Measurements from ENCODE around the gene VWA7.

Gene VWA7

DNA sequence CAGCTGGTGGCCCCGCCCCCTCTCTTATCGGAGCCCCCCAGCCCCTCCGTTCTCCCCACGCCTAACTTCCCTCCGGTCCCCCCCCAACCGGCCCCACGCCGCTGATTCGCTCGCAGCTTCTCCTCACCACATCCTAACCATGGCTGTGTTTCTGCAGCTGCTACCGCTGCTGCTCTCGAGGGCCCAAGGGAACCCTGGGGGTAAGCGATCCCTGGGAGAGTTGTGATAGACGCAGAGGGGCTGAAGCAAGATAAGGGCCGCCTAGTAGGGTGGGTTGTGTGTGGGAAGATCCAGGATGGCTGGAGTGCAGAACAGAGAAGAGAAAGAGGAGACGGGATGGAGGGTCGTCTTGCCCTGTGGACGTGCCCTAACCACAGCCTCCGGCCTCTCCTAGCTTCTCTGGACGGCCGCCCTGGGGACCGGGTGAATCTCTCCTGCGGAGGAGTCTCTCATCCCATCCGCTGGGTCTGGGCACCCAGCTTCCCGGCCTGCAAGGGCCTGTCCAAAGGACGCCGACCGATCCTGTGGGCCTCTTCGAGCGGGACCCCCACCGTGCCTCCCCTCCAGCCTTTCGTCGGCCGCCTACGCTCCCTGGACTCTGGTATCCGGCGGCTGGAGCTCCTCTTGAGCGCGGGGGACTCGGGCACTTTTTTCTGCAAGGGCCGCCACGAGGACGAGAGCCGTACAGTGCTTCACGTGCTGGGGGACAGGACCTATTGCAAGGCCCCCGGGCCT, 53.7 kb downstream of the VWA7 start, which contains the start of gene MPIG6B:
TSS of gene MPIG6B (plus strand) at position 129 of the 735 bp plus-strand sequence. CDS start at position 140, 11 bp downstream.
- H3K4me3 ChIP-seq (replicated peaks; ENCODE audit: low read depth, low read length): no peak within 1 kb of the TSS
- no peaks in the 10 kb centered on the region for H3K27me3 ChIP-seq (replicated peaks; ENCODE audit: control insufficient read depth, insufficient read depth, low read length)
- H3K36me3 ChIP-seq (ENCODE audit: control insufficient read depth, insufficient read depth, low read length): no peaks in the 10 kb centered on the region
- DNase-seq (ENCODE audit: extremely low read depth, insufficient read length): no peak
- TF ChIP-seq CTCF (IDR thresholded peaks at IDR 0.05; ENCODE audit: insufficient read depth, low read length, poor library complexity, severe bottlenecking): no peak

GRCh38 chr6:31722173-31722572, 55.0 kb downstream of the VWA7 start:
- Histone ChIP-seq H3K36me3 (ENCODE audit: control insufficient read depth, insufficient read depth, low read length) (no peaks in the 10 kb centered on the region), H3K4me3 (replicated peaks; ENCODE audit: low read depth, low read length) (no peak overlapping the region), H3K27me3 (replicated peaks; ENCODE audit: control insufficient read depth, insufficient read depth, low read length) (no peaks in the 10 kb centered on the region; the same call in 1 of the 2 replicates)
- DNase-seq (ENCODE audit: extremely low read depth, insufficient read length): no peak
- no peak for TF ChIP-seq CTCF (IDR thresholded peaks at IDR 0.05; ENCODE audit: insufficient read depth, low read length, poor library complexity, severe bottlenecking)

DNA sequence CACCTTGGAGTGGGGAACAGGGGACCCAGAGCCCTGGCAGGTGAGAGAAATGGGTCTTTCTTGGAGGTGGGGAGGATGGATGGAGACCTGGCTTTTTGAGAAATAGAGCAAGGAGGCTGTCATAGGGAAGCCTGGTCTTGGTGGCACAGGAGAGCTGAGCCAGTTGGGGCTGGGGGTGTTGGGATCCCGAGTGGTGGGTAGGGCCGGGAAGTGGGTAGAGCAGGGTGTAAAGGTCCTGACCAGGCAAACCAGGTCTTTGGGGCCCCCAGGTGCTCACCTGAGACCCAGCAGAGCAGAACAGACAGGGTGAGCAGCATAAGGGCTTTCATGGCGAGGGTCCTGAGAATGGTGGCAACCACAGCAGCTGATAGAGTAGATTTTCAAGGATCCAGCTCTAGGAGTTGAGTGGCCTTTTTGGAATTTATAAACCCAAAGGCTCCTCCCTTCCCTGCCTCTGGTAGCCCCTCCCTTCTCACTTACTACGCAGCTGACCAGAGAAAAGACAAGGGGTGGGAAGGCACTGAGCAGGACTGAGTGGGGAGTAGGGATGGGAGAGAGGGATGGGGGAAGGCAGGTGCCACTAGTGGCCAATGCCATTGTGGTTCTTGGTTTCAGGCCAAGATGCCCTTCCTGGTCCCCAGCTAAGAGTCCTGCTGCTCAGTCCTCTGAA, 55.6 kb downstream of the VWA7 start, which contains the start of gene LY6G6C:
TSS of gene LY6G6C (minus strand) at position 396 of the 670 bp plus-strand sequence. CDS start at position 329, 67 bp downstream.
- no peak for TF ChIP-seq CTCF (IDR thresholded peaks at IDR 0.05; ENCODE audit: insufficient read depth, low read length, poor library complexity, severe bottlenecking)
- DNase-seq (ENCODE audit: extremely low read depth, insufficient read length): no peak
- Histone ChIP-seq H3K36me3 (ENCODE audit: control insufficient read depth, insufficient read depth, low read length) (no peaks in the 10 kb centered on the region), H3K4me3 (replicated peaks; ENCODE audit: low read depth, low read length) (no peak within 1 kb of the TSS), H3K27me3 (replicated peaks; ENCODE audit: control insufficient read depth, insufficient read depth, low read length) (no peaks in the 10 kb centered on the region; the same call in 1 of the 2 replicates)

DNA sequence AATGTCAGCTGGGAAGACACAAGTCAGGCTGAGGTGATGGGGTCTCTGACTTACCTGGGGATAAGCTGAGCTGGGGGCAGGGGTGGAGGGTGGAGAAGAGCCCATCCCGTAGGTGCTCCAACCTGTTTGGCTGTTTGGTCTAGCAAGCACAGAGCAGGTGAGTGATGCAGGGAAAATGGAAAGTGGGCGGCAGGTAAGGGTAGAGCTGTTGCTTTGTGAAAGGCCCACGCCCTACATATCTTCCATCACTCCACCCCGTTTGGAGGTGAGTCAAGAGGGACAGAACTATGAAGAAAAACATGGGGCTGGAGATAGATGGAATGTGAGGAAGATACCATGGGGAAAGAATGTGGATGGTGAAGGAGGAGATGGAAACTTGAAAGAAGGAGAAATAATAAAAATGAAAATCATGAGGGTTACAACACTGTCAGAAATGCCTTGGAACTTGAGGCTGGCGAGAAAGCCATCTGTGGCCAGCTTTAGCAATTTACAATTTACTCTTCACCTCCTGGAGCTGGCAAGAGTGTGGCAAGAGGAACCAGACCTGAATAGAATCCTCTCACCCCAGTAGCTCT, 56.8 kb downstream of the VWA7 start:
- Histone ChIP-seq H3K36me3 (ENCODE audit: control insufficient read depth, insufficient read depth, low read length) (no peaks in the 10 kb centered on the region), H3K27me3 (replicated peaks; ENCODE audit: control insufficient read depth, insufficient read depth, low read length) (no peaks in the 10 kb centered on the region; the same call in 1 of the 2 replicates), H3K4me3 (replicated peaks; ENCODE audit: low read depth, low read length) (no peak overlapping the region)
- no peak for DNase-seq (ENCODE audit: extremely low read depth, insufficient read length)
- no peak for TF ChIP-seq CTCF (IDR thresholded peaks at IDR 0.05; ENCODE audit: insufficient read depth, low read length, poor library complexity, severe bottlenecking)

GRCh38 chr6:31719001-31719400, 58.1 kb downstream of the VWA7 start:
- no peak for DNase-seq (ENCODE audit: extremely low read depth, insufficient read length)
- no peak for TF ChIP-seq CTCF (IDR thresholded peaks at IDR 0.05; ENCODE audit: insufficient read depth, low read length, poor library complexity, severe bottlenecking)
- H3K4me3 ChIP-seq (replicated peaks; ENCODE audit: low read depth, low read length): no peak overlapping the region
- no peaks in the 10 kb centered on the region for H3K36me3 ChIP-seq (ENCODE audit: control insufficient read depth, insufficient read depth, low read length)
- no peaks in the 10 kb centered on the region; the same call in 1 of the 2 replicates for H3K27me3 ChIP-seq (replicated peaks; ENCODE audit: control insufficient read depth, insufficient read depth, low read length)
